GM21825 (cell line): ENCODE measurements around the gene AHCY.

Experiments used
- ATAC-seq: cut with Tn5 transposase; IDR thresholded peaks from one replicate; pipeline ENCODE4 v1.9.1; 2021; ENCODE audit warnings: mild to moderate bottlenecking, moderate library complexity; ENCODE audit not compliant: unreplicated experiment

Gene AHCY

DNA sequence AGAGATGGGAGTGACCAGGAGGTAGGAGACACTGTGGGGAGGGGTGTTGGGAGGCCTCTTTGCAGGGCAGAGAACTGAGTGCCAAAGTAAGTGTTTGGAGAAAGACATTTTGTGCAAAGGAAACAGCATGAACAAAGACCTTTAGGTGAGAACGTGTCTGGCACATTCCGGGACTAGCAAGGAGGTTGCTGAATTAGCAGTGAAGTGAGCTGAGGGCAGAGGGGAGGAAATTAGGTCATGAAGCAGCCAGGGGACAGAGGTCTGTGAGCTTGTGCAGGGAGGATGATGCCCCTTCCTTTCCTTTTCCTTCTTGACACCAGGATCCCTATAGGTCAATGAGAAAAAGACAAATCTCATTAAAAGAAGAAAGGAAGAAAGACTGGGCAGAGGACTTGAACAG, 21.4 kb upstream of the AHCY start:
- ATAC-seq = no peak

- no peak for ATAC-seq
Measured at GRCh38 chr20:34322267-34323105, 19.3 kb upstream of the AHCY start.

- no peak for ATAC-seq
Measured at GRCh38 chr20:34320861-34321260, 17.7 kb upstream of the AHCY start.

GRCh38 chr20:34318609-34319443, 15.7 kb upstream of the AHCY start:
- no peak for ATAC-seq

DNA sequence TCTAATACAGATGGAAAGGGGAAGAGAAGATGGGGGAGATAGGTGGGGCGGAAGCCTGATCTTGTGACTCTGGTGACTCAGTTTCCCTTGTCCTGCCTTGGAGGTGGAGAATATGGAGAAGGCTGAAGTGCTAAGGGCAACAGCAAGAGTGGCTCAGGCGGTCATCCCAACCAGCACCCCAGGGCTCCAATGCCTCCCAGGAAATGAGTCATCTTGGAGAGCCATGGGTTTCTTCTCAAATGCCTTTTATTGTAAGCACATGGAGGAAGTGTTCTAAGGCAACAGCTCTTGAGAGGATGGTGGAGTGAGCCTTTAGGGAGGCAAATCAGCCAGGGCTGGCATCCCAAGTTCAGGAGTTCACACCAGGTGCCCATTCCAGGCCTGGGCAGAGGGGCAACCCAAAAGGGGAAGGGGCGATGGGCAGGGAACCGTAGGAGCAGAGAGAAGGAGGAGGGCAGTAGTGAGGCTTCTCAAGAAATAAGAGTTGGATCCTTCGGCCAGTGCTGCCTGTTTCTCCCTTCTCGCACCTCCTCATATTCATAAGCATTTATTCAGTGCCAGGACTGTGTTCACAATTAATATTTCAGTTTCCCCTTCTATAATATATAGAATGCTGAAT, 13.2 kb upstream of the AHCY start:
- no peak for ATAC-seq

DNA sequence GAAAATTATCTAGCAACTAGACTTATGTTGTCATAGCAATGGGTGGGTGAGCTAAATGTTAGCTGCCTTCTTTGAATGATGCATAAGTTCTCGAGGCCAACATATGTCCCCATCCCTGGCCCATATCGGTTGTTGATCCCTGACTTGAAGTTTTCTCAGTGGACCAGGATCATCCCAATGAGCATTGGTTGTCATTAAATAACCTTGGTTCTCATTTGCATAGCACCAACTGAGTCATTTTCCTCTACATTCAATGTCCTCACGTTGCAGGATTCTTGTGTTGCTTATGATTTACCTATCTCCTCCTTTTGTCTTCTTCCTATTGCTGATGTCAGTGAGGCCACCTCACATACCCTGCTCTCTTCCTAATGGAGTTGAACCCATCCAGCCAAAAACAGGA, 12.1 kb upstream of the AHCY start:
- no peak for ATAC-seq

DNA sequence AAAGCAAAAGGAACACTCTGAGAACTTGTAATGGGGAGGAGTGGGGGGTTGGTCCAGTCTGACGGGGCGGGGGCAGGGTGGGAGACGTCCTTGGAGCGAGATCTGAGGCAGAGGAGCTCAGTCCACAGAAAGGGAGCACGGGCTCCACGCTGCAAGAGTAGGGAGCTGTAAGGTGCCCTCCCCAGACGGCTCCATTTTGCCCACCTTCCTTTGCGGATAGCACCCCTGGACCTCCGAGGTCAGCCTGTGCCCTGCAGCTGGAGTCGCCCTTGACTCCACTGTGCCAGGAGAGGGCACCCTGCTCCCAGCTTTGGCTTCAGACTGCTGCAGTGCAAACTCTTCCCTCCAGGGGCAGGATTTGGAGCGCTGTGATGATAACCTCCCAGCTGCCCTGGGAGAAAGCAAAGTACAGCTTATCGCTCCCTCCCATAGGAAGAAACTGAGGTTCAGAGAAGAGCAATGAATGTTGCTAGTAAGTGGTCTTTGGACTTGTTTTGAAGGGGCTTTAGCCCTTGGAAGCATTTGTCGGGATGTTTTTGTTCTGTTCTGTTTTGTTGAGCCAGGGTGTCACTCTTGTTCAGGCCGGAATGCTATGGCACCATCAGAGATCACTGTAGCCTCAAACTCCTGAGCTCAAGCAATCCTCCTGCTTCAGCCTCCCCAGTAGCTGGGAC, 9.5 kb upstream of the AHCY start:
- ATAC-seq = peak; percentile 90

GRCh38 chr20:34312024-34312460, 8.9 kb upstream of the AHCY start:
- ATAC-seq = no peak

GRCh38 chr20:34311118-34312023, 8.2 kb upstream of the AHCY start:
- no peak for ATAC-seq

- no peak for ATAC-seq
Measured at GRCh38 chr20:34310481-34311117, 7.4 kb upstream of the AHCY start.

GRCh38 chr20:34309691-34310090, 6.5 kb upstream of the AHCY start:
- ATAC-seq = no peak

- no peak for ATAC-seq
Measured at GRCh38 chr20:34305333-34306230, 2.4 kb upstream of the AHCY start.

GRCh38 chr20:34302312-34302722, 838 bp downstream of the AHCY start:
- no peak for ATAC-seq

- no peak for ATAC-seq
Measured at GRCh38 chr20:34301587-34302311, 1.4 kb downstream of the AHCY start.

DNA sequence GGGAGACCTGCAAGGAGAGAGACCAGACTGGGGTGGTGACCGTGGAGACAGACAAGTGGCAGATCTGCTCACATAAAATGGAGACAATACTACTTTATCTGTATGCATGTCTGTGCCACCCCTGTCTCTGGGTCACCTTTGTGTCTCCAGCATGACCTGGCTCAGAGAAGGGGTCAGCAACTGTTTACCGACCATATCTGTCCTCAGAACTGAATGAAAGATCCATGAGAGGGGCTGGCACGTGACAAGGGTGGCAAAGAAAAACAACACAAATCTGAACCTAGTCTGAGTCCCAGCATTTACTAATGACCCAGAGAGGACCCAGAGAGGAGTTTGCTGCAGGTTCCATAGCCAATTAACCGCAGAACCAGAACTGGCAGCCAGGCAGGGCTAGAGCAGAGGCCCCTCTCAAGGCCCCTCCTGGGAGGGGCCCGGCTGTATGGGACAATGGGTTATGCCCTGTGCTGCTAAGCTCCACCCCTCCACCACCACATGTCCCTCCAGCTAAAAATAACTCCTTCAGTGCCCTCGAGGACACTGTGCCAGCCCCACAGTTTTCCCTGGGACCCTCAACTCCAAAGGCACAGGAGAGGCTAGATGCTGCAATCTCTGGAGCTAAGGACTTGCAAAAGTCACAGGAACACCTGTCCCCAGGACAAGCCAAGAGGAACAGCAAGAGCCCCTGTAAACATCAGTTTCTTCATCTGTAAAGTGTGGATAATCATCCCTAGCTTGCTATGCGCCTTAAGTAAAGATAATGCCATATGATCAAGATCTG, 2.2 kb downstream of the AHCY start:
- no peak for ATAC-seq

DNA sequence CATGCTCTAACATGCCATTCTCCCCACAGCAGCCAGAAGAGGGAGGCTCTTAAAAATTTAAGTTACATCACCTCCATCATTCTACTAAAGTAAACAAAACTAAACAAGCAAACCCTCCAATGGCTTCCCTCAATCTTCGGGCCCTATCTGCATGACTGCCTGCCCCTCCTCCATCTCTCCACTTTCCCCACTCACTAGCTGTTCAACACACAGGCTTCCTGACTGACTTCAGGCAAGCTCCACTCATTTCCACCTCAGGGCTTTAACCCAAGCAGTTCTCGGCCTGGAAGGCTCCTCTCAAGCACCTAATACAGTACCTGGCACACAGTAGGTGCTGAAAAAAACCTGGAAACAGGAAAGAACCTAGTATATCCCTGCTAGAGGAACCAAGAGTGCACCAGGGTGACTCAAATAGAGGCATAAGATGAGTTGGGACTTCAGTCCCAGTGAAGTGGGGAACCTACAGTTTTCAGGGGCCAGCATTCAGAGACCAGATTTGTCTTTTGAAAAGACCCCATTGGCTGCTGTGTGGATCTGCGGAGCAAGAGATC, 2.8 kb downstream of the AHCY start:
- ATAC-seq = no peak
